Mucosa of descending colon (tissue), 3 donors: ENCODE data around the gene FOXN3. TPM values are rescaled to one million over a fixed set of nuclear protein-coding genes. Genes with fewer than 3 reads are reported as not detected.
A peak's percentile ranks its signal among the peaks of the same experiment; 100 is the strongest.

Experiments
- ATAC-seq: fragments of 200-7000 bp; cut with Tn5 transposase; one replicate; pipeline ENCODE4 v1.9.1; 2020; ENCODE audit warnings: mild to moderate bottlenecking, moderate library complexity
- DNase-seq, 3 donors: peaks; one replicate each; pipeline ENCODE4 v3.0.0-alpha.2; 2020
- H3K36me3 ChIP-seq: fragments of 200-600 bp; one replicate; pipeline ENCODE4 v1.8.0; 2021; ENCODE audit warnings: low read depth, mild to moderate bottlenecking
- H3K4me1 ChIP-seq: fragments of 200-600 bp; one replicate; pipeline ENCODE4 v1.8.0; 2021; ENCODE audit warnings: low read depth, mild to moderate bottlenecking
- H3K4me3 ChIP-seq: fragments of 200-600 bp; one replicate; pipeline ENCODE4 v1.8.0; 2021; ENCODE audit warnings: mild to moderate bottlenecking
- H3K9me3 ChIP-seq: fragments of 200-600 bp; one replicate; pipeline ENCODE4 v1.8.0; 2021; ENCODE audit warnings: mild to moderate bottlenecking
- CTCF ChIP-seq: fragments of 200-600 bp; IDR thresholded peaks from one replicate; pipeline ENCODE4 v1.8.0; 2022; ENCODE audit warnings: antibody characterized with exemption, mild to moderate bottlenecking
- intact Hi-C, 2 donors: fragments of 100-400 bp; cut with DNase I in 1 of 2; cut with micrococcal nuclease in 1 of 2; formaldehyde crosslinking; loops; one replicate each; pipeline versions ENCODE4 v1.11.0 to v1.11.1; 2022; cut with DNase I, micrococcal nuclease
- total RNA-seq, 3 donors: library from RNA; stranded (reverse); fragmentation: NEBNext Ultra II Directional in 2 of 3; extraction: Animal tissue kit (Norgen Biotek cat#: 25700) in 2 of 3; gene quantifications; one replicate each; pipeline versions ENCODE4 v1.2.1 to v1.2.4, GENCODE V29; 2021 to 2023
- donor health status: DM: no; HTN: no; CAD: no; lungs with moderate emphysema.
- donor health status: DM: no; HTN: no; CAD: no.
- donor health status: DM: no; HTN: yes; CAD: no.

Gene FOXN3
- total RNA-seq, 3 donors from 2014 or later: 77.4 to 154 (median 113) TPM

- TF ChIP-seq CTCF: no peak
- intact Hi-C loops: no loop called here
- ATAC-seq: no peak
- H3K36me3 ChIP-seq: no peaks in the 10 kb centered on the region
- no peaks in the 10 kb centered on the region for H3K9me3 ChIP-seq
- H3K4me3 ChIP-seq: no peak overlapping the region
- no peak for DNase-seq
- H3K4me1 ChIP-seq: peaks cover 3% of the 10 kb centered on the region
These were observed 89.2 kb downstream of the FOXN3 start for GRCh38 chr14:89327771-89328212.

- Histone ChIP-seq H3K36me3 (no peaks in the 10 kb centered on the region), H3K4me1 (peaks cover 3% of the 10 kb centered on the region), H3K9me3 (no peaks in the 10 kb centered on the region), H3K4me3 (no peak overlapping the region)
- TF ChIP-seq CTCF: no peak
- intact Hi-C loops: no loop called here
- DNase-seq (no peak), ATAC-seq (peak; percentile 53)
These were observed 91.1 kb downstream of the FOXN3 start for GRCh38 chr14:89325959-89326358.

- ATAC-seq: peak; percentile 19
- Histone ChIP-seq H3K9me3 (no peaks in the 10 kb centered on the region), H3K4me1 (peaks cover 3% of the 10 kb centered on the region), H3K4me3 (no peak overlapping the region), H3K36me3 (no peaks in the 10 kb centered on the region)
- intact Hi-C loops: no loop called here
- no peak for DNase-seq
- no peak for TF ChIP-seq CTCF
These were observed 91.6 kb downstream of the FOXN3 start for GRCh38 chr14:89325299-89325883.

GRCh38 chr14:89324501-89325298 lies 92.3 kb downstream of the FOXN3 start:
- intact Hi-C loops: no loop called here
- no peak for ATAC-seq
- no peaks in the 10 kb centered on the region for H3K36me3 ChIP-seq

GRCh38 chr14:89320381-89321000 lies 96.5 kb downstream of the FOXN3 start:
- Histone ChIP-seq H3K36me3 (no peaks in the 10 kb centered on the region), H3K4me1 (no peaks in the 10 kb centered on the region), H3K4me3 (no peak overlapping the region), H3K9me3 (no peaks in the 10 kb centered on the region)
- ATAC-seq (no peak), DNase-seq (no peak)
- intact Hi-C loops: no loop called here
- TF ChIP-seq CTCF: no peak

More at GRCh38 chr14:89324501-89325298, 92.3 kb downstream of the FOXN3 start:
- no peaks in the 10 kb centered on the region for H3K9me3 ChIP-seq
- TF ChIP-seq CTCF: no peak
- peaks cover 3% of the 10 kb centered on the region for H3K4me1 ChIP-seq
- DNase-seq: no peak
- H3K4me3 ChIP-seq: no peak overlapping the region
